Retinal pigment epithelial cell (primary cell): Measurements from ENCODE around the gene CHMP1A.

Experiments used
- DNase-seq: peaks from one replicate; pipeline ENCODE4 v3.0.0-alpha.2; 2010; ENCODE audit warnings: low read depth
- H3K4me3 ChIP-seq: 2 replicates; pipeline ENCODE4 v1.5.1; 2011; ENCODE audit warnings: mild to moderate bottlenecking, low read length, control low read depth, moderate library complexity
- TF ChIP-seq, protein P1 (sequence below): conservative IDR thresholded peaks from 2 replicates; pipeline ENCODE4 v1.5.1; 2011; ENCODE audit warnings: low read depth, low read length, control low read depth, inconsistent platforms

Gene CHMP1A

DNA sequence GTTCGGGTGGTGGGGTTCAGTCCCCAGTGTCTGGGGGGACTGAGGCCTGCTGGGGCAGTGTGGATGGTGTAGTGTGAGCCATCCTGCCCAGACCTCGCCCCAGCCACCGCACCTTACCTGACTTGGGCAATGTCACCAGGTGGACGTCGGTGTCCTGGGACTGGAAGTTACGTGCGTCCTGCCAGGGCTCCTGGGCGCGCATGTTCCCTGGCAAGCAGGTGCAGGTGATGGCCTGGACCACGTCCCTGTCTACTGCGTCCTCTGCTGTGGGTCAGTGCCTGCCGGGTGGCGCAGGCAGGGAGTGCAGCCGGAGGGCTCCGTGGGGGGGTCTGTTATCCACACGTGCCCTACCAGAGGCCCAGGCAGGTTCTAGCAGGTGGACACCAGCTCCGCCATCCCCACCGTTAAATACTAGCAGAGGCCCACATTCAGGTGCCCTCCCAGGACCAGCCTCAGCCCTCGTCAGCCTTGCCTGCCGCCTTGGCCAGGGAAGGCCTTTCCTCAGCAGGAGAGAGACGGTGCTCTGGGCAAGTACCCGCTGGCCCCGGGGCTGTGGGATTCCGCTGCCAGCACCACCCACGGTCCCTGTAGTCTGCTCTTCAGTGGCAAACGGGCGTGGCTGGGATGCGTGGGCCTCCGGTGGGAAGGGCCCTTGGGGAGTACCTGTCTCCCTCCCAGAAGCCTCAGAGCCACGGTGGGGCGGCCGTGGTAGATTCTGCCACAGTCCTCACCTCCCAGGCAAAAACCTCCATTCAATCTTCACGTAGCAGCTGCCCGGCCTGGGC lies 52.1 kb downstream of the CHMP1A start:
- no peak overlapping the region for H3K4me3 ChIP-seq
- no peak for DNase-seq
- TF ChIP-seq, protein P1, sequence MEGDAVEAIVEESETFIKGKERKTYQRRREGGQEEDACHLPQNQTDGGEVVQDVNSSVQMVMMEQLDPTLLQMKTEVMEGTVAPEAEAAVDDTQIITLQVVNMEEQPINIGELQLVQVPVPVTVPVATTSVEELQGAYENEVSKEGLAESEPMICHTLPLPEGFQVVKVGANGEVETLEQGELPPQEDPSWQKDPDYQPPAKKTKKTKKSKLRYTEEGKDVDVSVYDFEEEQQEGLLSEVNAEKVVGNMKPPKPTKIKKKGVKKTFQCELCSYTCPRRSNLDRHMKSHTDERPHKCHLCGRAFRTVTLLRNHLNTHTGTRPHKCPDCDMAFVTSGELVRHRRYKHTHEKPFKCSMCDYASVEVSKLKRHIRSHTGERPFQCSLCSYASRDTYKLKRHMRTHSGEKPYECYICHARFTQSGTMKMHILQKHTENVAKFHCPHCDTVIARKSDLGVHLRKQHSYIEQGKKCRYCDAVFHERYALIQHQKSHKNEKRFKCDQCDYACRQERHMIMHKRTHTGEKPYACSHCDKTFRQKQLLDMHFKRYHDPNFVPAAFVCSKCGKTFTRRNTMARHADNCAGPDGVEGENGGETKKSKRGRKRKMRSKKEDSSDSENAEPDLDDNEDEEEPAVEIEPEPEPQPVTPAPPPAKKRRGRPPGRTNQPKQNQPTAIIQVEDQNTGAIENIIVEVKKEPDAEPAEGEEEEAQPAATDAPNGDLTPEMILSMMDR = no peak

GRCh38 chr16:89604764-89605163 lies 52.7 kb downstream of the CHMP1A start:
- no peak overlapping the region for H3K4me3 ChIP-seq
- TF ChIP-seq, protein P1 = no peak

GRCh38 chr16:89602952-89603590 lies 54.4 kb downstream of the CHMP1A start:
- TF ChIP-seq, protein P1 = peak; percentile 4
- no peak overlapping the region for H3K4me3 ChIP-seq
- DNase-seq = no peak

More at GRCh38 chr16:89604764-89605163, 52.7 kb downstream of the CHMP1A start:
- DNase-seq = no peak

DNA sequence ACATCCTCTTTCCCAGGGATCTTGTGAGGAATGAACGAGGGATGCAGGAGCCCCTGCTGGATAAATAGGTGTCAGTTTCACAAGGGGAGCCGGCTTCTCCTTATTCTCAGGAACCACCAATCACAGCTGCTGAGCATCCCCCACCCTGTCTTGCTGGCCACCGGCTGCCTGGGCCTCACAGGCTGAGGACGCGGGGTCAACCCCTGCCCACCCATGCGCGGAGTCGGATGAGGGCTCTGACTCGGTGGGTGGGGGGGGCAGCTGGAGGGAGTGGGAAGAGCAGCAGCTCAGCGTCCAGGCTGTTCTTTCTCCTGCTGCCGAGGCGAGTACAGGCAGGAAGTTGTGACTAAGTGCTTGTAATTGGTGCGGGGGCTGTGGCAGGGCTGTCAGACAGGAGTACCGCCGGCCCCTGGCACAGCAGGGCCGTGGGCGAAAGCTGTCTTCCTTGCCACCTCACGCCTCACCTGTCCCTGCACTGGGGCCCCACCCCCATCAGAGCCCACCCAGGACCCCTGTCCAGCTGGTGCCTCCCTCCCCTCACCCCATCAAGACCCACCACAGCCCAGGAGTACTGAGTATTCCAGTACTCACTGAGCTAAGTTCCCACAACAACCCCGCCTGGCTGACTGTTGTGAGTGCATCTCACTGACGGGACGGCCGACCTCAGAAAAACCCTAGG lies 55.1 kb downstream of the CHMP1A start:
- DNase-seq = peak; percentile 70
- H3K4me3 ChIP-seq = no peak overlapping the region
- TF ChIP-seq, protein P1 = no peak

- TF ChIP-seq, protein P1 = no peak
- no peak overlapping the region for H3K4me3 ChIP-seq
- no peak for DNase-seq
These were observed 55.6 kb downstream of the CHMP1A start for GRCh38 chr16:89601906-89602272.

DNA sequence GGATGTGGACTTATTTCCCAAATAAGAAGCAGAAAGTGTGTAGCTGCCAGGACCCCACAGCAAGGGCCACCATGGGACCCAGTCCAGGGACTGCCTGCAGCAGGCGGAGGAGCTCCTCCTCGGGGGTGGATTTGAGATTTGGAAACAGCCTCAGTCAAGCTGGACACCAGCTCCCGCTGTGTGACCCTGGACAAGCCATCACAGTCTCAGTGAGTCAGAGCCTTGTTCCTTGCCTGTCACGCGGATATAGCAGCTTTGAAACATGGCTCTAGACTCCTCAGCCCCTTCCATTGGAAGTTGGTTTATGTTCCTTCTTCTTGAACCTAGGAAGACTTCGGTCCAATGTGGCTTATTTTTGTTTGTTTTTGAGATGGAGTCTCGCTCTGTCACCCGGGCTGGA lies 56.6 kb downstream of the CHMP1A start:
- H3K4me3 ChIP-seq = no peak overlapping the region
- no peak for DNase-seq
- TF ChIP-seq, protein P1 = no peak
